HepG2 (cell line): Measurements from ENCODE around the gene PRMT7. TPM values are rescaled to one million over a fixed set of nuclear protein-coding genes. Genes with fewer than 3 reads are reported as not detected.

Source experiments
- ATF1 ChIP-seq: IDR thresholded peaks from 2 replicates; pipeline ENCODE4 v1.6.1; 2016; ENCODE audit warnings: mild to moderate bottlenecking, control low read depth
- CENPX ChIP-seq: sonication (generic); formaldehyde crosslinking; IDR thresholded peaks from 2 replicates; pipeline ENCODE4 v1.9.0; 2021; ENCODE audit warnings: mild to moderate bottlenecking, missing genetic modification reagents, moderate library complexity
- ETV5 ChIP-seq: IDR thresholded peaks from 2 replicates; pipeline ENCODE4 v1.6.1; 2018; ENCODE audit warnings: missing biosample characterization, missing genetic modification reagents, inconsistent platforms, borderline replicate concordance
- REXO4 ChIP-seq: sonication (generic); formaldehyde crosslinking; IDR thresholded peaks from 2 replicates; pipeline ENCODE4 v1.8.0; 2022; ENCODE audit warnings: missing genetic modification reagents, mild to moderate bottlenecking, borderline replicate concordance
- SALL1 ChIP-seq: sonication (generic); formaldehyde crosslinking; IDR thresholded peaks from 2 replicates; pipeline ENCODE4 v1.8.0; 2022; ENCODE audit warnings: mild to moderate bottlenecking, missing genetic modification reagents
- USF2 ChIP-seq, 2 experiments: sonication (generic) in 1 of 2; formaldehyde crosslinking in 1 of 2; IDR thresholded peaks; 2 replicates each; pipeline versions ENCODE4 v1.5.1 to v1.6.1; 2011 to 2020; ENCODE audit warnings: borderline replicate concordance in 1 of 2, low read depth in 1 of 2, low read length in 1 of 2, mild to moderate bottlenecking in 1 of 2, missing genetic modification reagents in 1 of 2, moderate library complexity in 1 of 2
- ZBTB39 ChIP-seq: sonication (generic); formaldehyde crosslinking; IDR thresholded peaks from 2 replicates; pipeline ENCODE4 v1.5.0; 2020; ENCODE audit warnings: missing genetic modification reagents
- ZNF10 ChIP-seq: sonication (generic); formaldehyde crosslinking; IDR thresholded peaks from 2 replicates; pipeline ENCODE4 v1.4.0; 2020; ENCODE audit warnings: mild to moderate bottlenecking, low read depth, missing genetic modification reagents, borderline replicate concordance
- ZNF276 ChIP-seq: sonication (generic); formaldehyde crosslinking; IDR thresholded peaks from 2 replicates; pipeline ENCODE4 v1.4.0; 2020; ENCODE audit warnings: mild to moderate bottlenecking, low read depth, missing genetic modification reagents
- ZNF354B ChIP-seq: sonication (generic); formaldehyde crosslinking; IDR thresholded peaks from 2 replicates; pipeline ENCODE4 v1.8.0; 2022; ENCODE audit warnings: mild to moderate bottlenecking, missing genetic modification reagents
- ZNF432 ChIP-seq: sonication (generic); formaldehyde crosslinking; IDR thresholded peaks from 2 replicates; pipeline ENCODE4 v1.5.0; 2020; ENCODE audit warnings: missing genetic modification reagents, mild to moderate bottlenecking, borderline replicate concordance
- ZNF557 ChIP-seq: sonication (generic); formaldehyde crosslinking; IDR thresholded peaks from 2 replicates; pipeline ENCODE4 v1.4.0; 2020; ENCODE audit warnings: missing genetic modification reagents
- ZNF616 ChIP-seq: sonication (generic); formaldehyde crosslinking; IDR thresholded peaks from 2 replicates; pipeline ENCODE4 v1.5.0; 2020; ENCODE audit warnings: low read depth, mild to moderate bottlenecking, missing genetic modification reagents
- ZNF644 ChIP-seq: IDR thresholded peaks from 2 replicates; pipeline ENCODE4 v1.6.1; 2016; ENCODE audit warnings: low read depth
- ZNF761 ChIP-seq: sonication (generic); formaldehyde crosslinking; conservative IDR thresholded peaks from 2 replicates; pipeline ENCODE4 v1.4.0; 2020; ENCODE audit warnings: mild to moderate bottlenecking, missing genetic modification reagents
- polyA plus RNA-seq, 8 experiments: library from polyadenylated mRNA; depleted of rRNA in 3 of 8; stranded (reverse) in 7 of 8; unstranded in 1 of 8; fragments of >200 nt; fragmentation: Illumina TruSeq in 4 of 8; extraction: Trizol in 4 of 8; gene quantifications; 2 replicates each; pipeline versions ENCODE4 v1.2.1 to v1.2.3, GENCODE V29; 2011 to 2016; ENCODE audit warnings: low read depth in 4 of 8, missing spikeins in 1 of 8, mixed read lengths in 1 of 8; ENCODE audit not compliant: insufficient read depth in 1 of 8
- total RNA-seq, 5 experiments: library from RNA; depleted of rRNA; stranded (reverse); fragments of >200 nt; fragmentation: Illumina TruSeq; extraction: Trizol; gene quantifications; 2 replicates each; pipeline ENCODE4 v1.2.3, GENCODE V29; 2016; ENCODE audit warnings: low read depth in 1 of 5
- TF ChIP-seq, protein P1 (sequence below): sonication (generic); formaldehyde crosslinking; IDR thresholded peaks from 2 replicates; pipeline ENCODE4 v1.9.0; 2021; ENCODE audit warnings: missing genetic modification reagents, borderline replicate concordance
- TF ChIP-seq, protein P2 (sequence below): sonication (generic); formaldehyde crosslinking; IDR thresholded peaks from 2 replicates; pipeline ENCODE4 v1.4.0; 2020; ENCODE audit warnings: missing genetic modification reagents

PRMT7 gene
- total and polyA plus RNA-seq, 2 of the 13 experiments (the other 11 are each of a cell fraction or from before 2014, with no cell fraction given), result 47.5 to 55.0 TPM

DNA sequence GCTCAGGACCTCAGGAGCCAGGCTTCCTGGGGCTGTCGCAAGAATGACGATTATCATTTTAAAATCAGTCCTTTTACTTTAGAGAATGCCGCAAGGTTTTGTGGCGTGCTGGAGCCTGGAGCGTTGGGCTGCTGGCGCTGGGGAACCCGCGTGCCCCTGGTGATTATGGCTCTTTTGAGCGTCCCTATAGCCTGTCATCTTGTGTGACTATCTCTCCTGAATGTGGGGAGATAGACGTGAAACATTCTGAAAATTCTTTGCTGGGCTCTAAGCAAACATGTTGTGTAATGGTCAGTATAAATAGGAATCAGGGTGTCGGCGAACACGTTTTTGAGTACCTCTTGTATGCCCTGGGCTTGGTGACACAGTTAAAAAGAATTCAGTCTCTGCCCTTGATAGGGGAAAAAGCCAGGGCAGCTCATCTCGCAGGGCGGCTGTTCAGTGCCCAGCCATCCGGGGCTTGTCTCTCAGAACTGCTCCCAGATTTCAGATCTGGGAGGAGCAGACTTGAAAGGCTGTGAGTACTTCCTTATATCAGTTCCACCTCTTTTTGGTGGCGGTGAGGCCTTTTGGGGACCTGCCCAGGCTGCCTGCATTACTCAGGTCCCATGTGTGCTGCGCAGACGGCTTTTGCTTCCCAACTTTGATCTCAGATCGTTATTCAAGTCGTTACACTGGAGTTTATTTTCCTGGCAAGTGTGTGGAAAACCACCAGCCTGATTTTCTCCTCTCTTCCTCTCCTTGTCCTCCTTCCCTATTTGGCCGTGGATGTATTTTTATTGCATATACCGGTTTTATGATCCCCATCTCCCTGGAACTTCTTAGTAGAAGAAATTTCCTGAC is 45.5 kb upstream of the PRMT7 start (continued):
- no peak for TF ChIP-seq ZNF10
- TF ChIP-seq ZNF616, result no peak
- no peak for TF ChIP-seq ZNF644 (CRISPR knock-in tag)
- no peak for TF ChIP-seq ZNF276
- TF ChIP-seq USF2 (IDR thresholded peaks at IDR 0.05; ENCODE audit: low read depth, low read length), result no peak
- TF ChIP-seq USF2 (CRISPR knock-in tag; IDR thresholded peaks at IDR 0.05; ENCODE audit: borderline replicate concordance), result no peak; the same call in 1 of the 2 replicates
- peak; percentile 80 for TF ChIP-seq ETV5
- peak; percentile 78 for TF ChIP-seq SALL1
- no peak for TF ChIP-seq CENPX
- no peak for TF ChIP-seq ZNF432 (CRISPR knock-in tag)
- TF ChIP-seq ZNF761 (CRISPR knock-in tag), result no peak; the same call in 1 of the 2 replicates
- TF ChIP-seq, protein P1, sequence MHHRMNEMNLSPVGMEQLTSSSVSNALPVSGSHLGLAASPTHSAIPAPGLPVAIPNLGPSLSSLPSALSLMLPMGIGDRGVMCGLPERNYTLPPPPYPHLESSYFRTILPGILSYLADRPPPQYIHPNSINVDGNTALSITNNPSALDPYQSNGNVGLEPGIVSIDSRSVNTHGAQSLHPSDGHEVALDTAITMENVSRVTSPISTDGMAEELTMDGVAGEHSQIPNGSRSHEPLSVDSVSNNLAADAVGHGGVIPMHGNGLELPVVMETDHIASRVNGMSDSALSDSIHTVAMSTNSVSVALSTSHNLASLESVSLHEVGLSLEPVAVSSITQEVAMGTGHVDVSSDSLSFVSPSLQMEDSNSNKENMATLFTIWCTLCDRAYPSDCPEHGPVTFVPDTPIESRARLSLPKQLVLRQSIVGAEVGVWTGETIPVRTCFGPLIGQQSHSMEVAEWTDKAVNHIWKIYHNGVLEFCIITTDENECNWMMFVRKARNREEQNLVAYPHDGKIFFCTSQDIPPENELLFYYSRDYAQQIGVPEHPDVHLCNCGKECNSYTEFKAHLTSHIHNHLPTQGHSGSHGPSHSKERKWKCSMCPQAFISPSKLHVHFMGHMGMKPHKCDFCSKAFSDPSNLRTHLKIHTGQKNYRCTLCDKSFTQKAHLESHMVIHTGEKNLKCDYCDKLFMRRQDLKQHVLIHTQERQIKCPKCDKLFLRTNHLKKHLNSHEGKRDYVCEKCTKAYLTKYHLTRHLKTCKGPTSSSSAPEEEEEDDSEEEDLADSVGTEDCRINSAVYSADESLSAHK (CRISPR knock-in tag), result no peak
- peak; percentile 60; the same call in 1 of the 2 replicates for TF ChIP-seq ATF1 (CRISPR knock-in tag)
- TF ChIP-seq ZNF354B (CRISPR knock-in tag), result no peak
- 0 out of 2 replicates have a peak, but pooled peaks have one; percentile 23 for TF ChIP-seq ZNF557
- peak; percentile 85 for TF ChIP-seq ZBTB39 (CRISPR knock-in tag)
- TF ChIP-seq REXO4 (CRISPR knock-in tag), result no peak
- TF ChIP-seq, protein P2, sequence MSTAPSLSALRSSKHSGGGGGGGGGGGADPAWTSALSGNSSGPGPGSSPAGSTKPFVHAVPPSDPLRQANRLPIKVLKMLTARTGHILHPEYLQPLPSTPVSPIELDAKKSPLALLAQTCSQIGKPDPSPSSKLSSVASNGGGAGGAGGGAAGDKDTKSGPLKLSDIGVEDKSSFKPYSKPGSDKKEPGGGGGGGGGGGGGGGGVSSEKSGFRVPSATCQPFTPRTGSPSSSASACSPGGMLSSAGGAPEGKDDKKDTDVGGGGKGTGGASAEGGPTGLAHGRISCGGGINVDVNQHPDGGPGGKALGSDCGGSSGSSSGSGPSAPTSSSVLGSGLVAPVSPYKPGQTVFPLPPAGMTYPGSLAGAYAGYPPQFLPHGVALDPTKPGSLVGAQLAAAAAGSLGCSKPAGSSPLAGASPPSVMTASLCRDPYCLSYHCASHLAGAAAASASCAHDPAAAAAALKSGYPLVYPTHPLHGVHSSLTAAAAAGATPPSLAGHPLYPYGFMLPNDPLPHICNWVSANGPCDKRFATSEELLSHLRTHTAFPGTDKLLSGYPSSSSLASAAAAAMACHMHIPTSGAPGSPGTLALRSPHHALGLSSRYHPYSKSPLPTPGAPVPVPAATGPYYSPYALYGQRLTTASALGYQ (CRISPR knock-in tag), result peak; percentile 91; the same call in 1 of the 2 replicates
